ENCODE measurements around the gene SPOPL.

The SPOPL gene

GRCh38 chr2:138492160-138492559 is 9.4 kb upstream of the SPOPL start:
- TF ChIP-seq ZBTB7A (IDR thresholded peaks at IDR 0.05; ENCODE audit: low read depth) (no peak), EP300 (IDR thresholded peaks at IDR 0.05; ENCODE audit: borderline replicate concordance) (no peak), TCF12 (IDR thresholded peaks at IDR 0.05; ENCODE audit: low read depth) (no peak), EGR1 (IDR thresholded peaks at IDR 0.05) (no peak), TAF1 (IDR thresholded peaks at IDR 0.05; ENCODE audit: low read depth) (no peak), CREB1 (IDR thresholded peaks at IDR 0.05; ENCODE audit: low read depth) (no peak), FOXM1 (IDR thresholded peaks at IDR 0.05; ENCODE audit: borderline replicate concordance, low read depth) (no peak), RAD21 (IDR thresholded peaks at IDR 0.05; ENCODE audit: low read depth) (no peak), USF1 (IDR thresholded peaks at IDR 0.05) (no peak), NFIC (IDR thresholded peaks at IDR 0.05) (no peak), YY1 (IDR thresholded peaks at IDR 0.05; ENCODE audit: low read depth) (no peak), CEBPB (IDR thresholded peaks at IDR 0.05) (no peak), TEAD4 (IDR thresholded peaks at IDR 0.05) (no peak), MAX (IDR thresholded peaks at IDR 0.05) (no peak), REST (IDR thresholded peaks at IDR 0.05; ENCODE audit: low read depth) (no peak)

GRCh38 chr2:138493334-138493733 is 8.2 kb upstream of the SPOPL start:
- TF ChIP-seq CREB1 (IDR thresholded peaks at IDR 0.05; ENCODE audit: low read depth) (no peak), YY1 (IDR thresholded peaks at IDR 0.05; ENCODE audit: low read depth) (no peak), RAD21 (IDR thresholded peaks at IDR 0.05; ENCODE audit: low read depth) (no peak), NFIC (IDR thresholded peaks at IDR 0.05) (no peak), EP300 (IDR thresholded peaks at IDR 0.05; ENCODE audit: borderline replicate concordance) (no peak), USF1 (IDR thresholded peaks at IDR 0.05) (no peak), TEAD4 (IDR thresholded peaks at IDR 0.05) (no peak)

GRCh38 chr2:138494265-138494966 is 7.2 kb upstream of the SPOPL start:
- no peak for TF ChIP-seq YY1 (IDR thresholded peaks at IDR 0.05; ENCODE audit: low read depth)
- TF ChIP-seq CREB1 (IDR thresholded peaks at IDR 0.05; ENCODE audit: low read depth) = no peak
- no peak for TF ChIP-seq REST (IDR thresholded peaks at IDR 0.05; ENCODE audit: low read depth)
- no peak for TF ChIP-seq TCF12 (IDR thresholded peaks at IDR 0.05; ENCODE audit: low read depth)
- no peak for TF ChIP-seq ZBTB7A (IDR thresholded peaks at IDR 0.05; ENCODE audit: low read depth)
- TF ChIP-seq RAD21 (IDR thresholded peaks at IDR 0.05; ENCODE audit: low read depth) = no peak
- no peak for TF ChIP-seq MAX (IDR thresholded peaks at IDR 0.05)
- TF ChIP-seq USF1 (IDR thresholded peaks at IDR 0.05) = no peak
- TF ChIP-seq TEAD4 (IDR thresholded peaks at IDR 0.05) = no peak
- TF ChIP-seq TAF1 (IDR thresholded peaks at IDR 0.05; ENCODE audit: low read depth) = no peak
- no peak for TF ChIP-seq CEBPB (IDR thresholded peaks at IDR 0.05)
- TF ChIP-seq EP300 (IDR thresholded peaks at IDR 0.05; ENCODE audit: borderline replicate concordance) = no peak
- TF ChIP-seq FOXM1 (IDR thresholded peaks at IDR 0.05; ENCODE audit: borderline replicate concordance, low read depth) = no peak
- TF ChIP-seq EGR1 (IDR thresholded peaks at IDR 0.05) = no peak
- no peak for TF ChIP-seq NFIC (IDR thresholded peaks at IDR 0.05)

- TF ChIP-seq ZBTB7A (IDR thresholded peaks at IDR 0.05; ENCODE audit: low read depth) (no peak), FOXM1 (IDR thresholded peaks at IDR 0.05; ENCODE audit: borderline replicate concordance, low read depth) (no peak), TCF12 (IDR thresholded peaks at IDR 0.05; ENCODE audit: low read depth) (no peak), YY1 (IDR thresholded peaks at IDR 0.05; ENCODE audit: low read depth) (no peak), RAD21 (IDR thresholded peaks at IDR 0.05; ENCODE audit: low read depth) (no peak), MAX (IDR thresholded peaks at IDR 0.05) (no peak), TEAD4 (IDR thresholded peaks at IDR 0.05) (no peak), EGR1 (IDR thresholded peaks at IDR 0.05) (no peak), TAF1 (IDR thresholded peaks at IDR 0.05; ENCODE audit: low read depth) (no peak), CEBPB (IDR thresholded peaks at IDR 0.05) (no peak), NFIC (IDR thresholded peaks at IDR 0.05) (no peak), USF1 (IDR thresholded peaks at IDR 0.05) (no peak), EP300 (IDR thresholded peaks at IDR 0.05; ENCODE audit: borderline replicate concordance) (no peak), REST (IDR thresholded peaks at IDR 0.05; ENCODE audit: low read depth) (no peak), CREB1 (IDR thresholded peaks at IDR 0.05; ENCODE audit: low read depth) (no peak)
These were observed 6.2 kb upstream of the SPOPL start for GRCh38 chr2:138495384-138495783.
